Measurements from ENCODE around the gene BMI1. TPM values are rescaled to one million over a fixed set of nuclear protein-coding genes. Genes with fewer than 3 reads are reported as not detected.
"Not testable (repeated sequence)": the region's sequence is repeated elsewhere in the genome, so short reads cannot be mapped to it uniquely, and the experiment has no call there.

The BMI1 gene
- 44.1 TPM for total RNA-seq
- long read RNA-seq, transcript BMI1-201 (10 exons, 3,428 nt): major isoform, 49 of 60 reads
- long read RNA-seq, partial matches to known transcripts: 4 of 60 reads
- long read RNA-seq, other reads (novel, unspliced or antisense): 7 of 60 reads

DNA sequence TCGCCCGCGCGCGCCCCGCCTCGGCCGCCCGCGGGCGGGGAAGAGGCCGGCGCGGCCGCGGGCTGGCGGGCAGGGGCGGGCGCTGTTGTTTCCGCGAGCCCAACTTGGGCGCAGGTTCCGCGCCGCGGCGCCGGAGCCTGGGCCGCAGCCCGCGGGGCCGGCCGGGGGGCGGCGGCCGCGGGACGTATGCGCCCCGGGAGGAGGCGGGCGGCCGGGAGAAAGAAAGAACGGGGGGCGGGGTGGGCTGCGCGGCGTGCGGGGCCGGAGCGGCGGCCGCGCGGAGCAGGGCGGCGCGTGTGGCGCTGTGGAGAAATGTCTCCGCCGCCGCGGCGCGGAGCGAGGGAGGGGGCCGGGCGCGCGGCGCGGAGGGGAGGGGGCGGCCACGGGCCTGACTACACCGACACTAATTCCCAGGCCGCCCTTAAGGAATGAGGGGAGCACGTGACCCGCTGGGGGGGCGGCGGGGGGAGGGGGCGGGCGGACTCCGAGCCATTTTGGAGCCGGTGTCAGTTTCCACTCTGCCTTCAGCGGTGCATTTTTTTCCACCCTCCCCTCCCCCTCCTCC is at the start of gene BMI1:
BMI1 (plus strand) TSS at position 509 of the 565 bp plus-strand sequence. CDS start 5,351 bp downstream, outside the sequence.
- intact Hi-C loops (cut with DNase I): loop anchor here (2.0 to 5.0 kb wide), 2 partner anchors 68 to 318 kb away; partner anchors contain the start of gene DNAJC1
- peak; percentile 86 for DNase-seq (ENCODE audit: low spot score)

- intact Hi-C loops (cut with DNase I): no loop called here
- DNase-seq (ENCODE audit: low spot score): no peak
Measured at GRCh38 chr10:22271786-22272185, 49.1 kb upstream of the BMI1 start.

DNA sequence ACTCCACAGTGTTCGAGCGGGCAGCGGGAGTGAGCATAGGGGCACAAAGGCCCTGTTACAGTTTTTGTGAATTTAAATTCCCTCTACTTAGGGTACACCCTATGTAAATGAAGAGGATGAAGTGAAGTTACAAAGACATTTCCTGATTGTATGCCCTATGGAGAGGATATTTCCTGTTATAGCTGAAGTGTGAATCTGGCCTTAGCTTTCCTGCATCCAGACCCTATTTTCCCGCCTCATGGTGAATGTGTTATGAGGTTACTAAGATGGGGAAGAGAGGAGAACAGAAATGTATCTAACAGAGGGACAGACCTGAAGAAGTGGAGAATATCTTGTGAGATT is 42.5 kb upstream of the BMI1 start:
- intact Hi-C loops (cut with DNase I): no loop called here
- no peak for DNase-seq (ENCODE audit: low spot score)

GRCh38 chr10:22280078-22280477 is 40.8 kb upstream of the BMI1 start:
- no peak for DNase-seq (ENCODE audit: low spot score)
- intact Hi-C loops (cut with DNase I): no loop called here

DNA sequence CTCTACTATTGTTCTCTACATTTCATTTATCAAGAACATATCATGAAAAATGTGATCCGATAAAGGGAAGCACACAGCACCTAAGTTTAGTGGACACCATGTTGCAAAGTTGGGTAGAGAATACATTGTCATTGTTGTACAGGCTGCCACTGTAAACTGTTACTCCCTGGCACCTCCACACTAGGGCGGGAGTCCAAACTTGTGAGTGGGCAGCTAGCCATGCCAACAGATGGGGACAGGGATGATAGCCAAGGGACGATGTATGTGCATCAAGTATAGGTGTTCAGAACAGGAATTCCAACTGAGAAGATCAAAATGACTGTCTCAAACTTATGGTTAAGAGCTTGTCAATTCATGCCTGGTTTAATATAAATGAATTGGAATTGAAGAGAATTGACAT is 35.8 kb upstream of the BMI1 start:
- no peak for DNase-seq (ENCODE audit: low spot score)
- intact Hi-C loops (cut with DNase I): no loop called here

GRCh38 chr10:22293747-22294404 is 27.0 kb upstream of the BMI1 start:
- DNase-seq (ENCODE audit: low spot score): no peak
- intact Hi-C loops (cut with DNase I): no loop called here

GRCh38 chr10:22294694-22295093 is 26.2 kb upstream of the BMI1 start:
- intact Hi-C loops (cut with DNase I): no loop called here
- no peak for DNase-seq (ENCODE audit: low spot score)

- DNase-seq (ENCODE audit: low spot score): no peak
- intact Hi-C loops (cut with DNase I): no loop called here
Measured at GRCh38 chr10:22301193-22301592, 19.7 kb upstream of the BMI1 start.

- intact Hi-C loops (cut with DNase I): no loop called here
- no peak for DNase-seq (ENCODE audit: low spot score)
Measured at GRCh38 chr10:22303461-22303860, 17.4 kb upstream of the BMI1 start.

DNA sequence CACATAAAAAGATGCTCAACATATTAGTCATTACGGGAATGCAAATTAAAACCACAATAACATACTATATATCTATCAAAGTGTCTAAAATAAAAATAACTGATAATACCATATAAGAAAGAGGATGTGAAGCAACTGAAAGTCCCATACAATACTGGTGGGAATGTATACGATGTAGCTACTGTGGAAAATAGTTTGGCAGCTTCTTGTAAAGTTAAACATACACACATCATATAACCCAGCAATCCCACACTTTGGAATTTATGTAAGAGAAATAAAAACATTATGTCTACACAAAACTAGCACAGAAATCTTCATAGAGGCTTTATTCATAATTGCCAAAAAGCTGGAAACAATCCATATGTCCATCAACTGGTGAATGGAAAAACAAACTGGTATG is 15.2 kb upstream of the BMI1 start:
- intact Hi-C loops (cut with DNase I): no loop called here
- no peak for DNase-seq (ENCODE audit: low spot score)

GRCh38 chr10:22308390-22308789 is 12.5 kb upstream of the BMI1 start:
- intact Hi-C loops (cut with DNase I): no loop called here
- DNase-seq (ENCODE audit: low spot score): no peak

DNA sequence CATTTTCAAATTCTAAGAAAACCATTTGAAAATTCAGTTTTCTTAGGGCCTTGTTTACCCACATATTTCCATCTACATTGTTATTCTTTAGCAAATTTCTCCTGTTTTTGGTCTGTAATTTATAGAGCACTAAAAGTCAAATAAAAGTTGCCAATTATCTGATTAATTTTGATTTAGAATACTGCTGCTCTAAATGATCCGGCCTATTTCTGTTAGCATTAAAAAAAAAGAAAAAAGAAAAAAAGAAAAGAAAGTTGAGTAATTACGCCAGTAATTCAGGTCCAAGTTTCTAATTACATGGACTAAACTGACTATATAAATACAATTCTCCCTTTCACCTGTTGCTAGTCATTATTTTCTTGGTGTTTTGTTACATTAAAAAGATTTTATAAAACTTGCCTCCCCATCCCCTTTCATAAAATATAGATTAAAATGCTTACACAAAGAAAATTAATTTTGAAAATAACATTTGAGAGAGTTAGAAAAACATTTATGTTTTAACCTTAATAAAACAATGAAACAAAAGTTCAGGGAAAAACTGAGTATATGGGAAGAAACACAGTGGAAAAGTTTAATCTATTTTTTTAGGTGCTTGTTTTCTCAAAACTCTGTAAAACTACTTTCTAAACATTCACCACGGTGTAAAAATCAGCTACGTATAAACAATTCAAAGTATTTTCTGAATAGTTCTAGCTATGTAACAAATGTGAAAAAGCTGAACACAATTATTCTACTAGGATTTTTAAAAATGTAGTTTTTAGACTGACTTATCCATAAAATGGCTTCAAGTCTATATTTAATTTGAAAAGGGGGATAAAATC is 11.5 kb upstream of the BMI1 start:
- no peak for DNase-seq (ENCODE audit: low spot score)
- intact Hi-C loops (cut with DNase I): no loop called here

- DNase-seq (ENCODE audit: low spot score); intact Hi-C loops (cut with DNase I): not testable (repeated sequence)
Measured at GRCh38 chr10:22310012-22310411, 10.9 kb upstream of the BMI1 start.

DNA sequence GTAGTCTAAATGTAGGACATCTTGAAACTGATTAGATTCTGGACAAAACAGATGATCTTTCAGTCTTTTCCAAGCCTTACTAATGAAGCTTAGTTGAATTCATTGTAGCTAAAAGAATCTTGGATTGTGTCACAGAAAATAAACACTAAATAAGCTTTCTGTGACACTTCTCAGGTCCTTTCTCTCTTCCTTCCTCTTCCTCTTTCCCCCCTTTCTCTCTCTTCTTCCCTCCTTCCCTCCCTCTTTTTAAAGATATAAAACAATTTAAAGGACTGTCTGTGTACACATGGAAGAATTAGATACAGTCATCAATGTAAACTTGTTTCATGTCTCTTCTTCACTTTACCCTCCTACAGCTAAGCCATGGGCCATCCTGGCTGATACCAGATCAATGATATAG is 10.0 kb upstream of the BMI1 start:
- intact Hi-C loops (cut with DNase I): no loop called here
- no peak for DNase-seq (ENCODE audit: low spot score)

- intact Hi-C loops (cut with DNase I): loop anchor here (5.0 kb wide), 2 partner anchors 122 to 793 kb away; no protein-coding TSS in a partner anchor
- DNase-seq (ENCODE audit: low spot score): no peak
Measured at GRCh38 chr10:22314852-22315251, 6.0 kb upstream of the BMI1 start.

GRCh38 chr10:22315455-22316285 is 5.2 kb upstream of the BMI1 start:
- intact Hi-C loops (cut with DNase I): loop anchor here (1.0 to 5.0 kb wide), 3 partner anchors 86 to 793 kb away; no protein-coding TSS in a partner anchor
- DNase-seq (ENCODE audit: low spot score): no peak

DNA sequence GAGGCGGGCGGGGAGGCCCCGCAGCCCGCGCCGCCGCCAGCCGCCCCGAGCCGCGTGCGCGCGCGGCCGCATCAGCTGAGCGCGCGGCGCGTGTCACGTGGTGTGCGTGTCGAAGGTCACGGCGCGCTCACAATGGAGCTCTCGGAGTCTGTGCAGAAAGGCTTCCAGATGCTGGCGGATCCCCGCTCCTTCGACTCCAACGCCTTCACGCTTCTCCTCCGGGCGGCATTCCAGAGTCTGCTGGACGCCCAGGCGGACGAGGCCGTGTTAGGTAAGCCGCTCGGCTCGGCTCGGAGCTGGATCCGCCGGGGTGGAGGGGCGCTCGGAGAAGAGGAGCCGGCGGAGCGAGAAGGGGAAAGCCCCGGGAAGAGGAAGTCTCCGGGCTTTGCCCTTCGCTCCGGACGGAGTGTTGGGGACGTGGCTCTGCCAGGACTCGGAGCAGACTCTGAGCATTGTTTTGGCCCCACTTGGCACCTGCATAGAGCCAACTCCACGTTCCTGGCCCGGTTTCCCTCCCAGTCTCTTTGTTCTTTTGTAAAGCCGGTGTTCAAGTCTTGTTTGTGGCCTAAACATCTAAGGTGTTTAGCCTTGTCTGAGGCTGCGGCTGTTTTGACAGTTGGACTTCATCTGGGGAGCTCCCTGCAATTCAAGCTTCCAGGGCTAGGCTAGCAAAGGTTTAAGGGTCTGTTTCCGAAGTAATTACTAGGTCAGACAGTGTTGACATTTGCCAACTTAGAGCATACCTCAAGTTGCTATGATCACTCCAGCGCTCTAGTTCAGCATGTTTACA is 4.4 kb upstream of the BMI1 start, which contains the start of gene COMMD3:
COMMD3 (plus strand) TSS at position 103 of the 790 bp plus-strand sequence; CDS start at position 133, 30 bp downstream.
- DNase-seq (ENCODE audit: low spot score): peak; percentile 96
- intact Hi-C loops (cut with DNase I): loop anchor here (1.0 to 5.0 kb wide), 3 partner anchors 87 to 794 kb away; no protein-coding TSS in a partner anchor

- no peak for DNase-seq (ENCODE audit: low spot score)
- intact Hi-C loops (cut with DNase I): loop anchor here (5.0 kb wide), 2 partner anchors 120 to 795 kb away; no protein-coding TSS in a partner anchor
Measured at GRCh38 chr10:22317076-22317370, 3.9 kb upstream of the BMI1 start.

Data from cardiac septum (tissue), 1 donor.